Measurements from ENCODE around the gene ERBB4. TPM values are rescaled to one million over a fixed set of nuclear protein-coding genes. Genes with fewer than 3 reads are reported as not detected.

ERBB4 gene
- total RNA-seq, 4 donors from 2014 or later, result 0.09 to 0.67 TPM; not detected in 2

GRCh38 chr2:212146416-212146815 lies 392.2 kb downstream of the ERBB4 start:
- no peak for DNase-seq
- no peaks in the 10 kb centered on the region for H3K27me3 ChIP-seq
- no peak overlapping the region for H3K27ac ChIP-seq
- H3K36me3 ChIP-seq, result no peaks in the 10 kb centered on the region
- TF ChIP-seq POLR2A (IDR thresholded peaks at IDR 0.05) (no peak), CTCF (IDR thresholded peaks at IDR 0.05) (no peak)
- H3K4me3 ChIP-seq, result no peak overlapping the region
- no peaks in the 10 kb centered on the region for H3K9me3 ChIP-seq
- H3K4me1 ChIP-seq, result no peaks in the 10 kb centered on the region

- no peaks in the 10 kb centered on the region for H3K27me3 ChIP-seq
Measured at GRCh38 chr2:212145121-212145520, 393.5 kb downstream of the ERBB4 start.

DNA sequence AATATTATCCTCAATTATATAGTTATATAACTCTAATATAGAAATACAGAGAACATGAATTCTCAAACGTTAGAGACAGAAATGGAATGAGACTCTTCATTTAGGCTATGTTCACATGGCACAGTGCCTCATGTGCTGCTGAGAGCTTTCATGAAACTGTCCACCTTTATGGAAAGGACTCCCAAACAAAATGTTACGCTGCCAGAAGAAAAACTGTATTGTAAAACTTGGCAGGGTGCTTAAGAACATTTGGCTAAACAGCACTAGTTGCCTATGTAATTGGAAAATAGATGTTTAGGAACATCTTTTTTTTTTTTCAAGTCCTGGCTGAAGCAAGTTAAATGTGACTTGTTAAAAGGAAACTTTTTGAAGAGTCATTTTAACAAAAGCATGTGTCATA lies 396.0 kb downstream of the ERBB4 start:
- H3K27me3 ChIP-seq, result no peaks in the 10 kb centered on the region
- no peak overlapping the region for H3K4me3 ChIP-seq
- H3K36me3 ChIP-seq, result no peaks in the 10 kb centered on the region
- no peak for DNase-seq
- no peak overlapping the region for H3K27ac ChIP-seq
- no peaks in the 10 kb centered on the region for H3K4me1 ChIP-seq
- no peak for TF ChIP-seq CTCF (IDR thresholded peaks at IDR 0.05)
- TF ChIP-seq POLR2A (IDR thresholded peaks at IDR 0.05), result no peak
- H3K9me3 ChIP-seq, result no peaks in the 10 kb centered on the region

More at GRCh38 chr2:212145121-212145520, 393.5 kb downstream of the ERBB4 start:
- no peak for DNase-seq
- no peak for TF ChIP-seq POLR2A (IDR thresholded peaks at IDR 0.05)
- TF ChIP-seq CTCF (IDR thresholded peaks at IDR 0.05), result no peak
- no peak overlapping the region for H3K27ac ChIP-seq
- no peak overlapping the region for H3K4me3 ChIP-seq
- H3K9me3 ChIP-seq, result no peaks in the 10 kb centered on the region
- H3K4me1 ChIP-seq, result no peaks in the 10 kb centered on the region
- no peaks in the 10 kb centered on the region for H3K36me3 ChIP-seq

DNA sequence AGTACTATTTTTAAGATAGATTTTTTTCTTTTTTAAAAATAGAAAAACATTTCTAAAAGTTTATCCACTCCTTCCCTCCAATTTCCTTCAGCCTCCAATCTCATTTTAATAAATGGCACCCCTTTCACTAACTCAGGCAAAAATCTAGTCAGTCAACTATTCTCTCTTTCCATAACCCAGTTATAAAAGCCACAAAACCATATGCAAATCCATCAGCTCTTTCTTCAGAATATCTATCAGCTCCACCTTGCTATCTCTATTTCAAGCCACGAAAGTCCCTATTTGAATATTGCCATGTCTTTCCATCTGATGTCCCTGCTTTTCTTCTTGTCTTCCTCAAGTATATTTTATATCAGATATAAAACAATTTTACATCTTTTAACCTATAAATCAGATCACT lies 397.1 kb downstream of the ERBB4 start:
- H3K4me1 ChIP-seq, result no peaks in the 10 kb centered on the region
- TF ChIP-seq POLR2A (IDR thresholded peaks at IDR 0.05), result no peak
- TF ChIP-seq CTCF (IDR thresholded peaks at IDR 0.05), result no peak
- H3K9me3 ChIP-seq, result no peaks in the 10 kb centered on the region
- no peak for DNase-seq
- no peaks in the 10 kb centered on the region for H3K27me3 ChIP-seq
- no peaks in the 10 kb centered on the region for H3K36me3 ChIP-seq
- no peak overlapping the region for H3K4me3 ChIP-seq
- no peak overlapping the region for H3K27ac ChIP-seq

DNA sequence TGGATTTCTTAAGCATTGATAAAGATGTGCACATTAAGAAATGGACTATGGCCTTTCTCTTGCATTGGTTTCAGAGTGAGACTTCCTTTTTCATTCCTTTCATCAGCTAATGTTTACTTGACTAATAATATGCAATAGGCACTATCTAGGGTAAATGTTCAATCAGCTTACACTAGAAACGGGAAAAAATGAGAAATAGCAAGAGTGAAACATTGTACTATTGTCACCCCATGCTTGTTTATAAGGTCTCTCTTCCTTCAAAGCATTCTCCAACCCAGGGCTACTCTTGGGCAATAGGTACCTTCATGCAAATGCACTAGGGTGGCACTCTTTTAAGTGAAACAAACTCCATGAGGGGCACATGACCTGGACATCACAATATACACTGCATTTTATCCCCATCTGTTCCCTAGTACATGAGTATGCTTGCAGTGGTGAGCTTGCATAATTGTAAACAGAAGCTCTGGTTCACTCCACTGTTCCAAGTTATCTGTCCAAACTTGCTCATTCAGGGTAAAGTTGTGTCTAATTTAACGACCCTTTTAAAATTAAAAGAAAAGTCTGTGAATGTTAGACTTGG lies 402.3 kb downstream of the ERBB4 start:
- no peak for TF ChIP-seq CTCF (IDR thresholded peaks at IDR 0.05)
- no peak for TF ChIP-seq POLR2A (IDR thresholded peaks at IDR 0.05)
- no peaks in the 10 kb centered on the region for H3K27me3 ChIP-seq
- H3K27ac ChIP-seq, result no peak overlapping the region
- no peaks in the 10 kb centered on the region for H3K9me3 ChIP-seq
- H3K4me3 ChIP-seq, result no peak overlapping the region
- no peaks in the 10 kb centered on the region for H3K4me1 ChIP-seq
- H3K36me3 ChIP-seq, result no peaks in the 10 kb centered on the region
- no peak for DNase-seq

DNA sequence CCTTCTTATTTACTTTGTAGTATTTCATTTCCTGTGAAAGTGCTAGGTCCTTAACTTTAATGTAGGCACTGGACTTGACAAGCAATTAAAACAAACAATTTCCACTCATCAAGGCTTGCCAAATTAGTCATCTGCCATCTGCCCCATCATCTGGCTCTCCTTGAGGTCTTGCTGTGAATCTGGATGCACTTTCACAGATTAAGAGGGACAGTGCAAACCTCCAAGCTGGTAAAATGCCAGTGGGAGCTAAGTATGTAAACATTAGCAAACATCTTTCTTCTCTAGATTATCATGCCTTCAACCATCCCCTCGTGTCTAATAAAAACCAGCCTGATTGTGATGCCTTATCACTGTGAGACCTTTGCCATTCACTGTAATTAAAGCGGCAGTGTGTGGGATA lies 402.9 kb downstream of the ERBB4 start:
- Histone ChIP-seq H3K27ac (no peak overlapping the region), H3K27me3 (no peaks in the 10 kb centered on the region), H3K9me3 (no peaks in the 10 kb centered on the region), H3K36me3 (no peaks in the 10 kb centered on the region), H3K4me1 (no peaks in the 10 kb centered on the region), H3K4me3 (no peak overlapping the region)
- TF ChIP-seq CTCF (IDR thresholded peaks at IDR 0.05) (no peak), POLR2A (IDR thresholded peaks at IDR 0.05) (no peak)
- no peak for DNase-seq

Data from Peyer's patch (tissue), 4 donors.